Measurements from ENCODE around the gene GPR35.
"Not testable (repeated sequence)": the region's sequence is repeated elsewhere in the genome, so short reads cannot be mapped to it uniquely, and the experiment has no call there.

GPR35 gene

DNA sequence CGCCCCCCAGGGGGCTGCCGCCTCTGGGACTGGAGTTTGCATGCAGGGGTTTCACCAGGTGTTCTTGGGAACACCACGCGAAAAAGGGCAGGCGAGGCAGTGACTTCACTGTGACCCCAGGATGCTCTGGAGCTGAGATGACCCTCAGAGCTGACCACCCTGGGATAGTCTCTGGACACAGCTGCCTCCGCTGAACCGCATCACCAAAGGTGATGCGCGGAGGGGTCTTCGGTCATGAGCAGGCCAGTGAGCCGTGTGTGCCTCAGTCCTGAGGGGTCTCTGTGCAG lies 17.5 kb downstream of the GPR35 start:
- no peak for DNase-seq

DNA sequence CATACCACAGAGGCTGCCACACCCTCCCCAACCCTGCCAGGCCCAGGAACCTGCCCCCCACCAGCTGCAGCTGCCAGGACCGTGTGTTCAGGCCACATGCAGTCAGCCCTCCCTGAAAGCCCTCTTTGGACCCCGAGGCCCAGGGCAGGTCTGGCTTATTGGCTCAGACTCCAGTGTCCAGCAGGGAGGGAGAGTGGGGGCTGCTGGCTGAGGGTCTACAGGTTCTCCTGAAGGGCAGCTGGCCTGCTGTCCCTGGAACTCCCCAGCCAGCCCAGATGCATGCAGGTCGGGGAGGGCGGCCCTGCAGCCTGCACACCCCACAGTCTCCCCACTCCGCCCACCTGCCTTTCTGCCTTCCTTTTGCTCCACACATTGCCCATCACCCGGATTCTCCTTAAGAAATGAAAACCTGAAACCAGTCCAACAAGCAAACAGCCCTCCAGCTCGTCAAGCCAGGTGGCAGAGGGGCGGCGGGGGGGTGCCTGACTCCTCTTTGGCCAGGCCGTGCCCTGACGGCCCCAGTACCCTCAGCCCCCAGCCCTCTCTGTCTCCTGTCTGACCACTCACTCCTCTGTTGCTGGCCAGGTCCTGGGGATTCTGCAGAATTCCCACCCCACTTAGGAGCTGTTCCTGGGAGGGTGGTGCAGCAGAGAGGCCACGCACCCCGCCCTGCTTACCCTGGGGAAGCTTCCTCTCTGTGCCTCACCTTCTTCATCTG lies 18.0 kb downstream of the GPR35 start:
- DNase-seq, result no peak

DNA sequence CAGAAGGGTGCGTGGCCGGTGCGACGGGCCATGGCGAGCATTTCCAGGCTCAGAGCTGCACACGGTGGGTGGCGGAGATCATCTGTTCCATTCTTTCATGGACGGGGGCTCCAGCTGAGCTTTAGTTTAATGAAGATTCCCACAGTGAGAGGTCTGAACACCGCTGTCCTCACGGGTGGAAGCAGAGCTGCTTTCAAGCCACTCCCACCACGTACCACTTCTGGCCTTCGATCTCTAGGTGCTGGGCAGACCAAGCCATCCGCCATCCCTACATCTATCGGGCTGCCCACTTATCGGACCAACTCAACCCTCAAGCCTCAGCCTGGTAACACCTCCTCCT lies 18.5 kb downstream of the GPR35 start:
- no peak for DNase-seq

DNA sequence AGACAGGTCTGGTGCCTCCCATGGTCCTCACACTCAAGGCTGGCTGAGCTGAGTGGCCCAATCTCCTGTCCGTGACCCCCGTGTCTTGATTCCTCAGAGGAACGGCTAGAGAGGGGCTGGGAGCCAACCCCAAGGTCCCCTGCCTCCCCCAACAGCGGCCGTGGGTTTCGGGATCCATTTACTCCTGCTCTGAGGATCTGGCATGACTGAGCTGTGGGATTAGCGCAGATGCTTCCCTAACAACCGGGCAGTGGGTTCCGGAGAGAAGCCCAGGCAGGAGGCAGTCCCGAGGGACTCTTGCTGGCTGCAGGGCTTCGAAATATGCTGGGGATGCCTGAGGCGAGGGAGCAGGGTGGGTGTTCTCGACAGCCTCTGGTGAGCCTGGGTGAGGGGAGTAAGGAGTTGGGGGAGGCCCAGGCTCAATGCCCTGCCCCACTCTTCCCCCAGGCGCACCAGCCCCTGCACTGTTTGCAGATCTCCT lies 18.9 kb downstream of the GPR35 start:
- DNase-seq, result no peak

DNA sequence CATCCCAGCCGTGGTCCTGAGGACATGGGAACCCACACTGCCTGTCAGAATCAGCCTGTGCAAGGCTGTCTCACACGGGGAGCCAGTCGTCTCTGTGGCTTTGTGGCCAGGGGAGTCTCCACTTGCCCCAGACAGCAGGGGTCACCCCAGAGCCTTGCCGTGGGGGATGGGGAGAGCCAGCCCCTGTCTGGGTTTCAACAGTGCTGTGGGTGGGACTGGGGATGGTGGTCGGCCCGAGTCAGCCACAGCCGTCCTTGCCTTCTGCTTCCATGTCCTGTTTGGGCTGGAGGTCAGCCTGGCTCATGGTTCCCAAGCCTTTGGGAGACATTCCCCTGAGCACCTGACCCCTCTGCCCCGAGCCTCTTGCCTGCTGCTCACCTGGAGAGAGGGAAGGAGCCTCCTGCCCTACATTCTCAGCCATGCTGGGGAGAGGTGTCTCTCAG lies 19.6 kb downstream of the GPR35 start:
- no peak for DNase-seq

DNA sequence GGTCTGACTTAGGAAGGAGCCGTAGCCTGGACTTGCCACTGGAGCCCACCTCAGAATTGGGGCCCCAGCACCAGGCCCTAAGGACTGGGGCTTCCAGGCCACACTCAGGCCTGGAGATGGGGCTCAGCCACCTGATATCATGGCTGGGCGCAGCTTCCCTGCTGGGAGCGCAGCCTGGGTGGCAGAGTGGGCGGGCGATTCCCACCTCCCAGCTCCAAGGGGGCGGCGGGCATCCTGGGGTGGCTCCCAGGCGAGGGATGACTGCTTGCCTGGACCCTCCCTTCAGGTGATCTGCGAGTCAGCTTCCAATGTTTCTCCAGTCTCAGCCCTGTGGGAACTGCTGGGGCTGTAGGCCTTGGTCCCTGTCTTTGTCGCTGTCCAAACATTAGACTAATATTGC lies 20.1 kb downstream of the GPR35 start:
- DNase-seq, result no peak

DNA sequence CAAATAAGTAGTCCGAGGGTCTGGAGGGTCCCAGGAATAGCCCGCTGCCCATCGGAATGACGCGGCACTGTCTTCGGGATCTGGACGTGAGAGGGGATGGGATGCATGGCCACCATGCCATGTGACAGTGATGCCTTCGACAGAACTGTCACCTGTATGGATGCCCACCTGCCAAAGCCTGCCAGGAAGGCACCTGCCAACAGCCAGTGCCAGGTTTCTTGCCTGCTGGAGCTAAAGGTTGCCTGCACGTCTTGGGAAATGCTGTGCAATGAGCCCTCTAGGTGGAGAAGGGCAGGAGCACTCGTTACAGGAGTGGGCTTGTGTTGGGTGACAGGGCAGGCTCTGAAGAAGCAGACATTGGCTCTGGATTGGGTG lies 20.5 kb downstream of the GPR35 start:
- no peak for DNase-seq

DNA sequence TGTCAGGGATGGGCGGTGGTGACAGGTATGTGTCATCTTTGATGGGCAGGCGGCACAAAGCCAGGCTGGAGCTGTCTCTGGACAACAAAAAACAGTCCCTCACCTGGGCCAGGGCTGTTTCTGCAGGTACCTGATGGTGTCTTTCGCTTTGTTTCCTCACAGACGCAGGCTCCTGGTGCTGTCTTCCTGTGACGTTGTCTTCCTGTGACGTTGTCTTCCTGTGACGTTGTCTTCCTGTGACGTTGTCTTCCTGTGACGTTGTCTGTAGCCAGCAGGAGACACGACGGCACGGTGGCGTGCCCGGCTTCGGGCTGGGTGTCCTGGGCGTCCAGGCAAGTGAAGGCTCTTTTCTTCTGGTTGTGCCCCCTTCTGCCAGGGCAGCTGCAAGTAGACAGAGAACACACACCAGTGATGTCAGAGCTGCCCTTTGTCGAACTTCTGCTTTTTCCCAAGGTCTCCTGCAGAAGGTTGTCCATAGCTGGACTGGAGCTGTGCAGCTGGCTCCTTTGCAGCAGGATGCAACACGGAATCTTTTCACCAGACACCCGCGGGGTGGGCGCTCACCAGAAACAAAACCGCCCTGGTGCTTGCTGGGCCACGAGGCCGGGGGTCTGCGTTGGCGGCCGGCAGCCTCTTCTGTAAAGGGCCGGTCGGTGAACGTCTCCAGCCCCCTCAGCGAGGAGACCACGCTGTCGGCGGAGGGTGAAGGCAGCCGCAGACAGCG lies 21.1 kb downstream of the GPR35 start:
- no peak for DNase-seq

DNA sequence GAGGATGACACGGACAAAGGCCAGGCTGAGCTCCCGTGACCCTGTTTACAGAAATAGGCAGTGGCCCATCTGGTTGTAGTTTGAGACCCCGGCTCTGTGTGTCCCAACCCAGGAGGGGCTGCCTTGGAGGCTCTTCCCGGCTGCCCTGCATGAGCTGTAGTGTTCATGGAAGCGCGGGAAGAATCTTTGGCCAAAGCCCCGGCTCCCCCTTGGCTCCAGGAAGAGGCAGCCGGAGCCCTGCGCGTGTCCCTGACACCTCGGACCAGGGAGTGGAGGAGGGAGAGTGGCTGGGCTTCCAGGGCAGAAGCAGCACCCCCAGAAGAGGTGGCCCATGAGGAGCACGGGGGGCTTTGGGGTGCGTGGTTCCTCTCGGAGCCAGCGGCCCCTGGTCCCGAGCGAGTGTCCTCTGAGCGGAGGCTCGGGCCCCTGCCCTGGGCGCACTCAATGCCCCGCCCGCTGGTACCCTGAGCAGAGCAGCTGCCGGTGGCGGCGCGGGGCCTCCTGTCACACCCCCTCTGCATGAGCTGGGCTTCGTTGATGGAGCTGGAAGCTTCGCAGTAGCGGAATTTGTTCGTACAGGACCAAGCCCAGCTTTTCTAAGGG lies 21.7 kb downstream of the GPR35 start:
- no peak for DNase-seq

DNA sequence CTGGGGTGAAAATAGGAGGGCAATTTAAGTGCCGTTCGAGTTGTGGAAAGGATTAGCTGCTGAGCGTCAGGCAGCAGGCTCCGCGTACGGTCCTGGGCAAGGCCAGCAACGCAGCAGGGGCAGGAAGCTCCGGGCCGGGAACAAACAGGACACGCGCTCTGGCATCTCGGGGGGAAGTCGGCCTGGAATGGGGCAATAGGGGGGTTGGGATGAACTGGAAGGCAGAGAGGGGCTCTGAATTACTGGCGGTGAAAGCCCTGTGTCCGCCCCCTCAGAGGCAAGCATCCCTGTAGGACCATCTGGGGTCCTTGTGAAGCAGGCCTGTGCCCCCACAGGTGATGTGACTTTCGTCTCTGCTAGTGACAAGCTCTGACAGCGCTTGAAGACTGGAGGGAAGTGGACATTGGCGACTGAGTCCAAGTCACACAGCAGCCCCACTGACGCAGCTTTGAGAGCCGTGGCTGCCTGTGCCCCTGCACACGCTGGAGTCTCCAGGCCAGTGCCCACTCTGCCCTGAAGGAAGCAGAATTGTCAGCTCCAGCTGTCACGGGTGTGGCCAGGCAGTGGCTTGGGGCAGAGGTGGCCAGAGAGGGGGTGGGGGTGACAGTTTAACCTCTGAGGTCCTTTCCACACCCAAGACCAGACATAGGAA lies 22.3 kb downstream of the GPR35 start:
- no peak for DNase-seq

DNA sequence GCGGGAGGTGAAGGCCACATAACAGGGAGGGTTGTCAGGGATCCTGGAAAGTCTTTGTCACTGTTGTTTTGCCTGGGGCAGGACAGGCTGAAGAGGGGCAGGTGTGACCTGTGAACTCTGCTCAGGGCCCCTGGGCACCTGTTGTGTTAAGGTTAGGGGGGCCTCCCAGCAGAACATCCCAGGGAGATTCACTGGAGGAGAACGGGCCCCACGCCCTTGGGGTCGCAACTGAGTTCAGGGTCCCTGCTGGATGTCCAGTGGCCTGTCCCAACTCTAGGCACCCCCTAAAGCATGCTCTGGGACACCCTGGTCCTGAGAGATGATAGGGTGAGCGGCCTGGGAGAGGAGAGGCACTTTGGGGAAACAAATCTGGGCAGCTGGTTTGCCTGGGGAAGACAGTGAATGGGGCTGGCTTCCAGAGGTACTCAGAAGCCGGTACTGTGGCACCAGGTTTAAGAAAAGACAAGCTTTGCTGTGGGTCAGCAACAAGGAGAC lies 22.9 kb downstream of the GPR35 start:
- DNase-seq, result no peak

DNA sequence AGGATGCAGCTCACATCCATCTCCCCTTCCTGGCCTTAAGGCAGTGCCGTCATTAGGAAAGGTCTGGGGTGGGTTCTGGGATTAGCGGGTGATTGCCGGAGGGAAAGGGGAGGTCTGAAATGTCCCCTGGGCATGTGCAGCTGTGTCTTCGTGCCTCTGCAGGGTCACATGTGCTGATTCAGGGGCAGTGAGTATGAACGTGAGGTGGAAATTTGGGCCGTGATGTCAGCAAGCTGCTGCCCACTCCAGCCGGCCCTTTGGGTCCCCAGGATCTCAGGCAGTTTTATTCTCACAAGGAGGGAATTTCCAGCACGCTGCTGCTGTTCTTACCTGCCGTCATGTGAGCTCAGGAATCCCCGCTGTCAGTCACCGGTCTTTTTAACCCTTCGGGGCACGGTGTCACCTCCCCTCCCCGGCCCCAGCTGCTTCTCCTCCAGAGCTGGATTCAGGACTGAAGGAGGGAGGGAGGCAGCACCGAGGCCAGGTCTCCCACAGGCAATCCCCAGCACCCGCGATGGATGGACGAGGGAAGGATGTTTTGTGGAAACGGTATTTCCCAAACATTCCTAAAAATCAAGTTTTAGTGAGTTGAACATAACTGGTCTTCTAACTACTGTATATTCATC lies 23.5 kb downstream of the GPR35 start:
- DNase-seq, result no peak

DNA sequence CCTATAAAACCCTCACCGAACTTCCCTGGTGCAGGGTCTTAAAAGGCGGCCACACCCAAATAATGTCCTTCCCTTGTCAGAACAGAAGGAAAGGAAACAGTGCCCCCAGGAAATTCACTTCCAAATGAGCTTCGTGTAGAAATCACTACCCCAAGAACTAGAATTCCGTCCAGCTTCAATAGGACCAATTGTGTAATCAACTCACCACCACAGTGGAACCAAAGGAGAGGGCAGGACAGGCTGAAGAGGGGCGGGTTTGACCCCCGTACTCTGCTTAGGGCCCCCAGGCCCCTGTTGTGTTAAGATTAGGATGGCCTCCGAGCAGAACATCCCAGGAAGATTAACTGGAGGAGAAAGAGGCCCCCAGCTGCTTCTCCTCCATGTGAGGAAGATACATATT lies 24.1 kb downstream of the GPR35 start:
- DNase-seq, result no peak

DNA sequence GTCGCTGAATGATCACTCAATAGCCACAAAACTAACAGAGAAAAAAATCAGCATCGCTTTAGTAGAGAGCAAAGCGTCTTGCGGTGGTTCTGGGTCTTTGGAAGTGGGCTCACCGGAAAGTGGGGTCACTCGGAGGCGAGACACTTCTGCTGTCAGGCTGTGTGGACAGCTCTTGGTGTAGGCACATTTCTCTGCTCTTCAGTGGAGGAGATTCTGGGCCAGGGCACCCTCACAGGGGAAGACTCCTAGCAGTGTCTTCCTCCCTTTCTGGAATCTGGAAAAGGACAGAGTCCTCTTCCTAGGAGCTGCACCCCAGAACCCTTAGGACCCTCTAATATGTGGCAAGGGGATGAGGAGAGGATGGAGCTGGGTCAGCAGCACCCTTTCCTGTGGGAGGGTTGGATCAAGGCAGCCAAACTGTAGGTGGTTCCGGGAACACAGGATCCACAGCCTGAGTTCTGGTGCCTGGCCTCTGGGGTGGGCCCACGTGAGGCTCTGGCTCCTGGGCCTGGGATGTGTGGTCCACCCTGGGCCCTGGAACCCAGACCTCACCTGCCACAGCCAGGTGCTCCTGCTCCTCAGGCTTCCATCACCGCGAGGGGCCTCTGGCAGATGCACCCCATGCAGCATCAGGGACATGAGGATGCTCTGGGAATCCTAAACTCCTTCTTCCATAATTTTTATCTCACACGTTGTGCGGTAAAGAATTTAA lies 25.1 kb downstream of the GPR35 start:
- DNase-seq, result no peak

DNA sequence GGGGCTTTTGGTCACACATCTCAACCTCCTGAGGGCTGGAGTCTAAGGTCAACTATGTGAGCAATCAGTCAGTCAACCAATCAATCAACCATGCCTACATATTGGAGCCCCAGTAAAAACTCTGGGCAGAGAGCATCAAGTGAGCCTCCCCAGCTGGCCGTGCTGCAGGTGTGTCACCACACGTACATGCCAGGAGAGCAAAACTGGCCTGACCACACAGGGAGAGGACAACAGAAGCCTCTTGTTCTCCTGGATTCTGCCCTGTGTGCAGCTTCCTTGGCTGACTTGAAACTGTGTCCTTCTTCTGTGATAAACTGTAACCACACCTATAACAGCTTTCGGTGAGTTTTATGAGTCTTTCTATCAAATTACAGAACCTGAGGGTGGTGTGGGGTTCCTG lies 25.9 kb downstream of the GPR35 start:
- DNase-seq, result no peak

DNA sequence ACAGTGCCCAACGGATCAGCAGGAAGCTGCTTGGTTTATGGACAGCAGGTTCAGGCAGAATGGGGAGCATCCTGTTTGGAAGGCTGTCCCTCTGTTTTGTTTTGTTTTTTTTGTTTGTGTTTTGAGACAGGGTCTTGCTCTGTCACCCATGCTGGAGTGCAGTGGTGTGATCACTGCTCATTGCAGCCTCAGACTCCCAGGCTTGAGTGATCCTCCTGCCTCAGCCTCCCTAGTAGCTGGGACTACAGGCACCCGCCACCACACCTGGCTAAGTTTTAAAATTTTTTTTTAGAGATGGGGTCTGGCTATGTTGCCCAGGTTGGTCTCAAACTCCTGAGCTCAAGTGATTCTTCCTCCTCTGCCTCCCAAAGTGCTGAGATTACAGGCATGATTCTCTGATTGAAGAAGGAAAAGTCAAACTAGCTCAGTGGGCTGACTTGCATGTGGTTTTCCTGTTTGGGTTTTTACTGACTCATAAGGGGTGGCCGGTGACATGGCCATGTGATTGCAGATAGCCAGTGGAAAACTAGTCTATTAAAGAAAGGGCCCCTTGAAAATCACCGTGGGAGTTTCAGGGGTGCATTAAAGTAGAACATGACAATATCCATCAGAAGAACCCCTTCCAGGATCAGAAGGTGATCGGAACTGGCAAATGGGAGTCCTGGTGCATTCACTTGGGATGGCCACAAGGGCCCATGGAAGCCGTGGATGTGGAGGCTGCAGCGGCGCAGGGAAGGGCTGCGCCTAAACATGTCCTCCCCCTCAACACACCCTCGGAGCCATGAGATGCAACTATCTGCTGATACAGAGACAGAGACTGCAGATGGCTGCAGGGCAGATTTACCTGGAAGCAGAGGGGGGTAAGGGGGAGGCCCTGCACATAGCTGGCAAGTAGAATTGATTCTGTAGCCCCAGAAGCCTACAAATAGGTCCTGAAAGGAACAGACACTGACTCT lies 30.9 kb downstream of the GPR35 start:
- no peak for DNase-seq

DNA sequence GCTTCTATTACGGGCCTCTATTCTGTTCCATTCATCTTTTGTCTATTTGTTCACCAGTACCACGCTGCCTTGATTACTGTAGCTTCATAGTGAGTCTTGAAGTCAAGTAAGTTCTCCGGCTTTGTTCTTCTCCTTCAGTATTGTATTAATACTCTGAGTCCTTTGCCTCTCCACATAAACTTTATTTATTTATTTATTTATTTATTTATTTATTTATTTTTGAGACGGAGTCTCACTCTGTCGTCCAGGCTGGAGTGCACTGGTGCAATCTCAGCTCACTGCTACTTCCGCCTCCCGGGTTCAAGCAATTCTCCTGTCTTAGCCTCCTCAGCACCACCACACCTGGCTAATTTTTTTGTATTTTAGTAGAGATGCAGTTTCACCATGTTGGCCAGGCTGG lies 34.6 kb downstream of the GPR35 start:
- not testable (repeated sequence) for DNase-seq

DNA sequence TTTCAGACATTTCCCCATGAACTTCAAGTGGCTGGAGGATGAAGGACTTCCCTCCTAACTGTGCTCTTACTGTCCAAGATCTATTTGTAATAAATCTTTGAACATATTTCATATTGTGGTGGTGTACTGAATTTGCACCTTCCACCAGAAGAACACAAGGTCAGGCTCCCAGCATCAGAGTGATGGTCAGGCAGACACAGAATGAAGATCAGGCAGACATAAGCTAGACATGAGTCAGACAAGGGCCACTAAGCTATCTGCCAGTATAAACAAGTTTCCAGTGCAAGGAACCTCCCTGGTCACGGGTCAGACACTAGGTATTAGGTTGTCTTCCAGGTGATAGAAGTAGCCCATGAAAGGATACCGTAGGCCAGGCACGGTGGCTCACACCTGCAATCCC lies 37.4 kb downstream of the GPR35 start:
- DNase-seq, result no peak

DNA sequence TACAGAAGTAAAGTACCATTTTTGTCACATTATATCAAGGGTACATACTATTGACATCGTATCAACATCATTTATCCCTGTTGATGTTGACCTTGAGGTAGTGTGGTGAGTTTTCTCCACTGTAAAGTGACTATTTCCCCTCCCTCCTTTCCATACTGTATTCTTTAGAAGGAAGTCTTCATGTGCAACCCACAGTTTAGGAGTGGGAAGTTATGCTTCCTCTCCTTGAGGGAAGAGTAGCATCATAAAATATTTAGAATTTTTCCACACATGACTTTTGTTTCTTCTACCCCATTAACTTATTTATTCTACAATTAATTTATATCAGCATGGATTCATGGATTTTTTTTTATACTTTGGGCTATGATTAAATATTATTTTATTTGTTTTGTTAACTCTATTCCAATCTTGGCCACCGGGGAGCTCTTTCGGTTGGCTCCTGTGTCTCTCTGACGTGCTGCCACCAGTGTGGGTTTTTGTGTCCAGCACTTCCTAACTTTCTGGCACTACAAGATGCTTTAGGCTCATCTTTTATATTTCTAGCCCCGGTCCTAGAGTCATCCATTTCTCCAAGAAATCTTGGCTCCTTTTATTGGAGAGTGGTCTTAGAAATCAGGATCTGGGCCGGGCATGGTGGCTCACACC lies 38.4 kb downstream of the GPR35 start:
- no peak for DNase-seq

DNA sequence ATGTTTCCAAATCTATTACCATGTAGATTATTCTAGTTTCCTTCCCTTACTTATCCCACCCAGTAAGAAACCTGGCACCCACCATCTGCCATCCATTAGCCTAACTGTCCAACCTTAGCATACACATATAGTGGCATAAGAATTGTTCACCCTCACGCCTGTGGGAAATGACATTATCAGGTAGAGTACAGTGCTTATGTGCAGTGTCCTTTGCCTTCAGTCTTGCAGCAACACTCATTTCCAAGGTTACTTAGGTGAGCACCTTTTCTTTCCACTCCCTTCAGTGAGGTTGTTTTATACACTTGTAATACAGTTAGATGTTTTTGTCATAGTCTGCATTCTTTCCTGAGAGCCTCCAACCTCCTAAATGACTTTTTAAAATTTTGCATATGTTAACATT lies 39.3 kb downstream of the GPR35 start:
- no peak for DNase-seq

DNA sequence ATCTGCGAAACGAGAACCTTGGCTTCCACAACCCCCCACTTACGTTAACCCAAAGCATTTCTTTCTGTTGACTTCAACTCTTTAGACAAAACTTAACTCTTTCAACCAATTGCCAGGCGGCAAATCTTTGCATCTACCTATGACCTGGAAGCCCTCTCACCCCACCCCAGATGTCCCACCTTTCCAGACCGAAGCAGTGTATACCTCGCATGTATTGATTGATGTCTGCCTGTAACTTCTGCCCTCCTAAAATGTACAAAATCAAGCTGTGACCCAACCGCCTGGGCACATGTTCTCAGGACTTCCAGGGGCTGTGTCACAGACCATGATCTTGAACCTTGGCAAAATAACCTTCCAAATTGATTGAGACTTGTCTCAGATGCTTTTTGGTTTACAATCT lies 45.1 kb downstream of the GPR35 start:
- DNase-seq, result no peak

All from NCI-H1105 (cell line).